HG03159 (cell line): ENCODE results near the gene THSD8.
A peak's percentile ranks its signal among the peaks of the same experiment; 100 is the strongest.

Experiments used
- ATAC-seq: cut with Tn5 transposase; IDR thresholded peaks from one replicate; pipeline ENCODE4 v1.9.1; 2021; ENCODE audit warnings: mild to moderate bottlenecking, moderate library complexity; ENCODE audit not compliant: unreplicated experiment

Gene THSD8

GRCh38 chr19:12779162-12779993 is 22.5 kb upstream of the THSD8 start:
- no peak for ATAC-seq

GRCh38 chr19:12782174-12782423 is 19.8 kb upstream of the THSD8 start:
- no peak for ATAC-seq

- ATAC-seq = no peak
These were observed 19.2 kb upstream of the THSD8 start for GRCh38 chr19:12782424-12783290.

GRCh38 chr19:12783291-12783848 is 18.5 kb upstream of the THSD8 start:
- no peak for ATAC-seq

- no peak for ATAC-seq
These were observed 17.9 kb upstream of the THSD8 start for GRCh38 chr19:12783849-12784393.

- ATAC-seq = no peak
These were observed 17.4 kb upstream of the THSD8 start for GRCh38 chr19:12784394-12784870.

- ATAC-seq = no peak
These were observed 16.9 kb upstream of the THSD8 start for GRCh38 chr19:12784871-12785430.

- no peak for ATAC-seq
These were observed 16.3 kb upstream of the THSD8 start for GRCh38 chr19:12785431-12786031.

- no peak for ATAC-seq
These were observed 15.6 kb upstream of the THSD8 start for GRCh38 chr19:12786141-12786870.

GRCh38 chr19:12786952-12787351 is 14.9 kb upstream of the THSD8 start:
- ATAC-seq = no peak

GRCh38 chr19:12787458-12787857 is 14.4 kb upstream of the THSD8 start:
- ATAC-seq = no peak

- ATAC-seq = no peak
These were observed 13.7 kb upstream of the THSD8 start for GRCh38 chr19:12788042-12788681.

- ATAC-seq = no peak
These were observed 13.2 kb upstream of the THSD8 start for GRCh38 chr19:12788682-12789097.

- ATAC-seq = no peak
These were observed 12.6 kb upstream of the THSD8 start for GRCh38 chr19:12789098-12789903.

GRCh38 chr19:12789904-12790619 is 11.8 kb upstream of the THSD8 start:
- peak; percentile 41 for ATAC-seq

- ATAC-seq = no peak
These were observed 11.1 kb upstream of the THSD8 start for GRCh38 chr19:12790628-12791344.

GRCh38 chr19:12791345-12792050 is 10.4 kb upstream of the THSD8 start, which contains the start of gene JUNB:
Gene JUNB (plus strand): TSS chr19:12791486. CDS start chr19:12791772, 286 bp downstream.
- peak; percentile 30 for ATAC-seq
